NCI-H2029 (cell line): ENCODE measurements around the gene DENND1A.
"Not testable (repeated sequence)": the region's sequence is repeated elsewhere in the genome, so short reads cannot be mapped to it uniquely, and the experiment has no call there.

ENCODE experiments used
- DNase-seq: peaks from one replicate; lab custom pipeline; 2025; lab: John Stamatoyannopoulos, UW

Gene DENND1A

GRCh38 chr9:123946101-123946821 lies 16.3 kb upstream of the DENND1A start:
- DNase-seq: no peak

DNA sequence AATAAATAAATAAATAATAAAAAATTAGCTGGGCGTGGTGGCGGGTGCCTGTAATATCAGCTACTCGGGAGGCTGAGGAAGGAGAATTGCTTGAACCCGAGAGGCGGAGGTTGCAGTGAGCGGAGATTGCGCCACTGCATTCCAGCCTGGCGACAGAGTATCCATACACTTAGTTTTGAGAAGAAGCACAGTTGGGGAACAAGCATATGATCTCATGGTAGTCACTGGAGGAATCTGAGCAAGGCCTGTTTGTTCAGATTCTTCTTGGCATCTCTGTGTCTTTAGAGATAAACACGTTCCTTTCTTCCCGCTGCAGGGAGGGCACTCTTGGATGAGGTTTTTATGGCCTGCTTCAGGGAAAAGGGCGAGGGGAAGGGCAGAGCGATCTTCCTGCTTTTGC lies 15.6 kb upstream of the DENND1A start:
- DNase-seq: no peak

- DNase-seq: not testable (repeated sequence)
Observed at GRCh38 chr9:123944464-123944863, 14.5 kb upstream of the DENND1A start.

DNA sequence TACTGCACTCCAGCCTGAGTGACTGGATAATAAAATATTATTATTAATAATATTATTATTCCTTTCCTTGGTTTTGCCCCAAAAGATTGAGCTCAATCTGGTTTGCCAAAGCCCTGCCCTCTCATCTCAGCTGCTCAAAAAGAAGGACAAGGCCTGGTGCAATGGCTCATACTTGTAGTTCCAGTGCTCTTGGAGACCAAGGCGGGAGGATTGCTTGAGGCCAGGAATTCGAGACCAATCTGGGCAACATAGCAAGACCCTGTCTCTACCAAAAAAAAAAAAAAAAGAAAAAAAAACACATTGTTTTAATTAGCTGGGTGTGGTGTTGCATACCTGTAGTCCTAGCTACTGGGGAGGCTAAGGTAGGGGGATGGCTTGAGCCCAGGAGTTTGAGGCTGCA lies 13.7 kb upstream of the DENND1A start:
- DNase-seq: no peak

DNA sequence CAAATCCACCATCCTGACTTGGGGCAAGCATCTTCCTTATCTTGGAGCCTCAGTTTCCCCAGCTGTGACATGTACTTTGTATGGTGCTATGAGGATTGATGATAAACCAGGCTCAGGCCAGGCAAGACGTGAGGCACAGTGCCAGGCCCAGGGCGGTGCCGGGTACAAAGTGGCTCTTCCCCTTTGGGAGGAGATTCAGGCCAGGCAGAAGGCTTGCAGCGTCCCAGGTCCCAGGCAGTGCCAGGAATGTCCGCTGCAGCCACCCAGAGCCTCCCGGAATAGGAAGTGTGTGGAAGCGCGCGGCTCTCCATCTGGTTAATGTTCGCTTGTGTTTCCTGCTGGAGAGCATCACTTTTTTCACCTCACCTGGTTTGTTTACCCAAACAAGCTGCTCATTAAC lies 12.6 kb upstream of the DENND1A start:
- DNase-seq: no peak

GRCh38 chr9:123941524-123942070 lies 11.7 kb upstream of the DENND1A start:
- DNase-seq: peak; percentile 38

- peak; percentile 11 for DNase-seq
Observed at GRCh38 chr9:123940721-123941523, 11.0 kb upstream of the DENND1A start.

DNA sequence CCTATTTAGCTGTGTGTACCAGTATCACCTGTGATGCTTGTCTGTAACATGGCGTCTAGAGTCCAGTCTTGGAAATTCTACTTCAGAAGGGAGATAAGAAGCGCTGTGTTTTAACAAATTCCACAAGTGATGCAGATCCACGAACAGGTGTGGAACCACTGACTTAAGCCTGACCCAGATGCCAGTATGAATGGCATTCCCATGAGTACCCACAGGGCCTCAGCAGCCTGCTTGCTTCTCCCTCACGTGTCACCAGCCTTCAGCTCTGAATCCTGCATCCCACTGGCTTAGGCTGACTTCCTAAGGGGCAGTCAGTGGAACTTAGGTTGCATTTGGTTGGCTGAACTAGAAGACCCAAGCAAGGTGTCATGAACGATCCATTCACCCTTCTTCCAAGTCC lies 8.5 kb upstream of the DENND1A start:
- no peak for DNase-seq

- not testable (repeated sequence) for DNase-seq
Observed at GRCh38 chr9:123936575-123936974, 6.6 kb upstream of the DENND1A start.

DNA sequence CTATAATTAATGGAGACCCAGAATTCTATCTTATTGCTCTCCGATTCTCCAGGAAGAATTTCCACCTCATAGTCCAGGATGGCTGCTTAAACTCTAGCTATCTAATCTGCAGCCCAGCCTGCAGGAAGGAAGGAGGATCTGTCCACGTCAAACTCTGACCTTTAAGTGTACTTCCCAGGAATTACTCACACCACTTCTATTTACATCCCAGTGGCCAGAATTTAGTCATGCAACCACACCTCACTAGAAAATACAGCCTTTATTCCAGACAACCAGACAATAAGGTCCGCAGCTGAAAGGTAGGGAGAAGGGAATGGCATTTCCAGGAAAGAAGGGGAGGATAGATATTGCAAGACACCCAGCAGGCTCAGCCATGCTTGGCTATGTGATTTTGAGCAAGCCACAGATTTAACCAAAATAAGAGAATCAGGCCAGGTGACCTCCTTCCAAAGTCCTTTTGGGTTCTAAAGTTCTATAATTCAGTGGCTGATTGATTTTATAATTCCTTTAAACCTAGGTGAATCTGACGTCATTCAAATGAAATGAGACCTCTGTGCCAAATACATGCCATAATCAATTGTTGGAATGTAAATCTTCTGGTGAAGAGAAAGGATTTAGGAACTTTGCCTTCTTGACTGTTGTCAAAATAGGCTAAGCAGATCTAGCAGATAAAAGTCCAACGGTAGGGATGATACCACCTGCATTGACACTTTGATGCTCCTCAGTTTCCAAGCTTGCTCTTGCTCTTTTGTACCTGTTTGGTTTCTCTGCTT lies 3.7 kb upstream of the DENND1A start:
- DNase-seq: no peak

- peak; percentile 14 for DNase-seq
Observed at GRCh38 chr9:123929177-123929869, 603 bp downstream of the DENND1A start.

DNA sequence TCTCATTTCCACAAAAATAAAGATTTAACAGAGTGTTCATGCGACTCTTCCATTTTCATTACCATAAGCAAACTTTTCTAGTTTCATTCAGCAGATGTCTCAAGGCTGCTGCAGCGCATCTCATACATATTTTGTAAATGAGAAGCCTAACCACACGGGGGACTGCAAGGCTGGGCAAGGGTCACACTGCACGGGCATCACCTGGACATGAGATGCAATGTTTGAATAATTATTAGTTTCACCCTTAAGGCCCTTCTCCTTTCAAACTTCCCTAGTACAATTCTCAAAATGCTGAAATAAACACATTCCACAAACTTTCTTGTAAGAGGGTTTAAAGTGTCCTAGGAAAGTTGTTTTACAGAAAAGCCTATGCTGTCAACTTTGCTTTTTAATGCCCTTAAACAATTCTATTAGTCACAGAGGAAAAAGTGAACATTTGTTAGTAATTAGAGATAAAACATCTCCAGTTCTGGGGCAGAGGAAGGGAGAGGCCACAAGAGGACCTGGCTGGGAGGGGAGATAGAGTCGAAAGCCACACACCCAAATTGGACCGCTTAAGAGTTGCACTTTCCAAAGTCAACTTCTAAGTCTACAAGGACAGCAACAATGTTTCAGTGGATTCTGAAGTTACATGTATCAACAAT lies 1.3 kb downstream of the DENND1A start:
- DNase-seq: no peak

DNA sequence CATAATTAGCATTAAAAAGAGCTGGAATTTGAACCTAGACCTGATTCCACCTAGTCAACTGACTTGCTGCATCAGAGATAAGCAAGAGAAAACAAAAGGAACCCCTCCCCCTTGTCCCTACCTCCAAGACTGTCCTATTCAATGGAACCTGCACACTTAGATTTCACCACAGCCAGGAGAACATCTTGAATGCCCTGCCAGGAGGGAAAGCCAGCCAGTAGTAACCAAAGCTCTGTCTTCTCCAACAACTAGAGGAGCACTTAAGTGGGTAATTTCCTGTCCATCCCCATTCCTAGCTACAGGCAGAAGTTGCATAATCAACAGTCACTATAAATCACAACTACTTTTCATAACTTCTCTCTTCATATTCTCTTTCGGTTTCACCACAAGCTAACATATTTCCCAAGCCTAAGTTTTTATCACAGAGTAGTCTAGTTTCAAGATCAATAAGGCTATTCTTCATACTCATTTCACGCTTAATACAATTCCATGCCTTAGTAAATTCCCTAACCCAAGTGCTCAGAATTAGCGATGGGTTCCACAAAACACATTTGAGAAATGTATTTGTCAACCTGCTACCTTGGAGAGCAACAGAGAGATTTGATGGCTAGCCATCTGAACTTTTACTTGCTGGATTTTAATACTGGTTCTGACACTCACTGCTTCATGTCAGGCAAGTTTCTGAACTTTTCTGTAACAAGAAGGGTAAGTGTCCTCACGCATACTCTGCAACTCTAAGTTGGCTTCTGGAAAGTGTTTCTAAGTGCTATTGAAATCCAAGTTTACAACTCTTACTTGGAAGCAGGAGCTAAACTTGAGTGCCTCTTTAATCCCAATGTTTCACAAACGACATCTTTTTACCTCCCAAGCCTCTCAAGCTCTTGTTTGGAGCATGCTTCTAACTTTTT lies 2.0 kb downstream of the DENND1A start:
- DNase-seq: peak; percentile 9

DNA sequence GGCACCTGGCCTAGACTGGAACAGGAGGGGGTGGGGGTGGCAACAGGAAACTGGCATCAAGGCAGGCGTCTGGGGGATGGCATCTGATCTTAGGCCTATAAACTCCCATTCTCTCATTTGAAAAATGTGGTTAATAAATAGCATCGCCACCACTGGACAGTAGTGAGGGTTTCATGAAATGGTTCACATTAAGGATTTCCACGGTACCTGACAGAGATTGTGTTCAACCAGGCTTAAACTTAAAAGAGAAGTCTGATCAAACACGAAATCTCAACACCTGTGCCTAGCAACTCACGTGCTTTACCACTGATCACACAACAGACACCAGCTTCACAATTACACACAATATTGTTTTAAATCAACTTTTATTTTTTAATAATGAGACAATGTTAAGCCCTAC lies 3.0 kb downstream of the DENND1A start:
- DNase-seq: no peak

DNA sequence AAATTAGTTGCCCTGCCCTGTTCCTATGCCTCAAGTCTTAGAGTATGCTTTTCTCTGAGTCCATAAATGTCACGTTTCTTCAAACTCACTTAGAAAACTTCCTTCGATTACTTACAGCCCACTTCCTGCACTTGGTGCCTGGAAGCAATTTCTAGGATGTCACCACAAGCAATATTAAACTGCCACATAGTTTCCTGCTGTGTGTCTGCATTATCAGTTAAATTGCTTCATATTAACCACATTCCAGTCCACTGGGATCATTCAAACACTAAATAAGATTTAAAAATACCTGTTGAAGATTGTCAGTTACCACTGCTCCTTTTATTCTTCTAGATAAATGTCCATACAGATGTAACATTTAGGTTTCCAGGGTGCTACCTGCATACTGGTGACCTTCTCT lies 4.1 kb downstream of the DENND1A start:
- no peak for DNase-seq

DNA sequence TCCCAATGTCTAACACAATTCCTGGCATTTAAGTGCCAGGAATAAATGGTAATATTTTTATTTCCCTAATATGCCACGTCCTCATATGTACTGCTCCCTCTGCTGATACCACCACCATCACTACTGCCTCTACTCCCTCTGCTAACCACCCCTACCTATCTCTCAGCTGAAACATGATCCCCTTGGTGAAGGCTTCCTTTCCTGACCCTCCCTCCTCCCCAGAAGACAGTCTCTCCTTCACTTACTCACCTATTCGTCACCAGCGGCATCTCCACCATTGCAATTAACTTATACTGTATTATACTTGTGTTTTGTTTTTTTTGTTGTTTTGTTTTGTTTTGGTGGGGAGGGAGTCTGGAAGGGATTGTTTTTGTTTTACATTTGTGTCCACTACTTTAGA lies 4.8 kb downstream of the DENND1A start:
- DNase-seq: no peak

GRCh38 chr9:123924727-123925126 lies 5.2 kb downstream of the DENND1A start:
- no peak for DNase-seq

DNA sequence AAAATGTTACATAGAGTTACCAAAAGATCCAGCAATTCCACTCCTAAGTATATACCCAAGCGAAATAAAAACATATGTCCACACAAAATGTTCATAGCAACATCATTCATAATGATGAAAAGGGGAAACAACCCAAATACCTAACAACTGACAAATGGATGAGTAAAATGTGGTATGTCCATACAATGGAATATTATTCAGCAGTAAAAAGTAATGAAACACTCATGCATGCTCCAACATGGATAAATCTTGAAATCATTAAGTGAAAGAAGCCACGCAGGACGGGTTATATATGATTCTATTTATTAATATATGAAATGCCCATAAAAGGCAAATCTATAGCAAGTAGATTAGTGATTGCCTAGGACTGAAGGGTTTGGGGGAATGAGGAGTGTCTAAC lies 6.0 kb downstream of the DENND1A start:
- no peak for DNase-seq

DNA sequence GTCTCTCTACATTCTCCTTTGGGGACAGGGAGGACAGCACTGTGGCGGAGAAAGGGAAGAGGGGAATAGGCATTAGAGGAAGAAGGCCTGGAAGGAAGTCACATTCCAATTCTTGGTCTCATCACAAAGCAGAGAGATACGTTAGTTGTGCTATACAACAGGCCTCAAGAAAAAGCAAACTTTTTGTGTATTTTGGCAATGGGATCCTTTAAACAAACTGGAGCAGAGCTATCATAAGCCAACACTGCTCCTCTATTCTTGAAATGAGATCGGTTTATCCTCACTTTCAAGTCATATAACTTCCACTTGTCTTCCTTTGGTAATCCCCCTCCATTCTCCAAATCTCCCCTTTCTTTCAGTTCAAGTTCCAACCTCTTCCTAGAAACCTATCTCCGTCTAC lies 6.5 kb downstream of the DENND1A start:
- DNase-seq: no peak

DNA sequence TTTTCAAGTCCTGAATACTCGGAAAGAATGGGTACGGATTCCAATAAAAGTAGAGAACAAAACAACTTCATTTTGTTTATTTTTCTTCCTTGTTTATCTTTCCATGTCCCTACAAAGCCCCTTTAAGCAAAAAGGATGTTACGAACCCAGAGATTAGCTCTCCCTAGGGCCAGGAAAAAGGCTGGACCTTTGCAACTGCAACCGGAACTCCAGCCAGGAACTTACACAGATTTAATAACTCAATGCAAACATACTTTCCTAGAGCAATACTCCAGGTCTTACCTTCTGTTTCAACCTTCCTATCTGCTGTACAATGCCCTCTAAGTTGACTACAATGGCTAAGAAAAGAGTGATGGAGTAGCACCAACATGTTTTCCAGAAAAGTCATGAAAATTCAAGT lies 7.0 kb downstream of the DENND1A start:
- DNase-seq: no peak
